Kidney epithelial cell (primary cell): ENCODE data around the gene TBX5. TPM values are rescaled to one million over a fixed set of nuclear protein-coding genes. Genes with fewer than 3 reads are reported as not detected.

ENCODE experiments used
- DNase-seq: peaks from one replicate; pipeline ENCODE4 v3.0.0-alpha.2; 2010; ENCODE audit warnings: low read depth
- H3K27me3 ChIP-seq: 2 replicates; pipeline ENCODE4 v1.6.0; 2011; ENCODE audit warnings: low read length; ENCODE audit not compliant: control insufficient read depth, insufficient read depth
- H3K36me3 ChIP-seq: 2 replicates; pipeline ENCODE4 v1.5.1; 2011; ENCODE audit warnings: low read length; ENCODE audit not compliant: control insufficient read depth, insufficient read depth
- H3K4me3 ChIP-seq: 2 replicates; pipeline ENCODE4 v1.5.1; 2011; ENCODE audit warnings: low read depth, mild to moderate bottlenecking, control low read depth, low read length
- CTCF ChIP-seq: IDR thresholded peaks from 2 replicates; pipeline ENCODE4 v1.5.1; 2011; ENCODE audit warnings: mild to moderate bottlenecking, moderate library complexity, low read length, control low read depth, inconsistent platforms; ENCODE audit not compliant: insufficient read depth, poor library complexity, severe bottlenecking
- total RNA-seq: library from RNA; depleted of rRNA; stranded (reverse); fragments of >200 nt; gene quantifications from 2 replicates; pipeline ENCODE4 v1.2.3, GENCODE V29; 2015

TBX5 gene
- total RNA-seq, 1 donor from 2014 or later = not detected

- no peak for DNase-seq
- Histone ChIP-seq H3K27me3 (no peaks in the 10 kb centered on the region), H3K4me3 (no peak overlapping the region), H3K36me3 (no peaks in the 10 kb centered on the region)
- TF ChIP-seq CTCF = no peak
These were observed 61.7 kb downstream of the TBX5 start for GRCh38 chr12:114344303-114344663.

GRCh38 chr12:114343585-114344302, 62.2 kb downstream of the TBX5 start:
- Histone ChIP-seq H3K36me3 (no peaks in the 10 kb centered on the region), H3K4me3 (no peak overlapping the region), H3K27me3 (no peaks in the 10 kb centered on the region)
- no peak for TF ChIP-seq CTCF
- no peak for DNase-seq

DNA sequence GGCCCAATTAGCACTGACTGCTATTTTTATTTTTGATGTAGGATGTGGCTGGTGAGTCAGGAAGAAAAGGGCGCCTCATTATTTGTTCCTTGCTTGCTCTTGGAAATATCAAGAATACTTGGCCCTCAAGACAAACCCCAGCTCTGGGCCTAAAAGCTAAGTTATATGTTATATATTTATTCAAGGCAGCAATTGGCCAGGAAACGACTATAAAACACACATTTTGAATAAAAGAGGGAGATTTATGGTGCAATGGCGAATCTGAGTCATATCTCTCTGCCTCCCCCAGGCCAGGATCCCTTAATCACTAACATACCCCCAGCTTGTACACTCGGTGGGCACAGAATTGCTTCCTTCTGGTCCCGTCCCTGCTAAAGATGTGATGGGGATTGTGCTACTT, 63.3 kb downstream of the TBX5 start:
- TF ChIP-seq CTCF = no peak
- no peaks in the 10 kb centered on the region for H3K27me3 ChIP-seq
- DNase-seq = no peak

DNA sequence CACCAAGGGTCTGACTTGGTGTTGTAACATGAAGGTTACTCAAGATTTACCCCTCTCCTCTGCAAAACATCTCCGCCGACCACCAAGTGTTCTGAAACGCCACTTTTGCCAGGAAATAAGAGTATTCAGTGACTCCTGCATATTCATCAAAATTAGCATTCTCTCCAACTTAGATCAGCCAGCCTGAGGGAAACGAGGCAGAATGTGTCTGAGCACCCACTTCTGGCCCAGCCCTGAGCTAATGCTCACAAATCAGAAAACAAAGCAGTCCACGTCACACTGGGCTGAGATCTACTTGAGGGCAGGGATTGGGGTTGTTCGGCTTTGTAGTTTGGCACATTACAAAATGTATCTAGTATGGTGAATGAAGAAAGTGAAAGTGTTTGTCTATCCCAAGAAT, 64.3 kb downstream of the TBX5 start:
- Histone ChIP-seq H3K27me3 (no peaks in the 10 kb centered on the region), H3K4me3 (no peak overlapping the region), H3K36me3 (no peaks in the 10 kb centered on the region)
- no peak for DNase-seq
- no peak for TF ChIP-seq CTCF

More for the DNA sequence above, 63.3 kb downstream of the TBX5 start:
- Histone ChIP-seq H3K4me3 (no peak overlapping the region), H3K36me3 (no peaks in the 10 kb centered on the region)

DNA sequence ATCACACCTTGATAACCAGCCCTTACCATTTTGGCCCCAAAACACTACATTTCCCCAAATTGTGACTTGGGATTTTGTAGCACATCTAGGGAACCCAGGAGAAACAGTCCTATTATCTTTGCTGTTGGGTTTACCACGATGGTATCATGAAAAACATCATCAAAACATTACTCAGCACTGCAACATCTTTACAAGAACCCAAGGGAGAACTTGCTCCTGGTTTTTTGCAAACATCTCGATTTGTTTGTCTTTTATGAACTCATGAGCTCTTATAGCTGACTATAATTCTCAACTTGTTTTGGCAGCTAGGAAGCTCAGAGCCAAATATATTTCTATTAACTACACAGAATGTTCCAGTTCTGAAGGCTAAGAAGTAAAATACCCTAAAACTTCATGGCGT, 65.7 kb downstream of the TBX5 start:
- no peak for DNase-seq
- Histone ChIP-seq H3K4me3 (no peak overlapping the region), H3K36me3 (no peaks in the 10 kb centered on the region), H3K27me3 (no peaks in the 10 kb centered on the region)
- no peak for TF ChIP-seq CTCF

DNA sequence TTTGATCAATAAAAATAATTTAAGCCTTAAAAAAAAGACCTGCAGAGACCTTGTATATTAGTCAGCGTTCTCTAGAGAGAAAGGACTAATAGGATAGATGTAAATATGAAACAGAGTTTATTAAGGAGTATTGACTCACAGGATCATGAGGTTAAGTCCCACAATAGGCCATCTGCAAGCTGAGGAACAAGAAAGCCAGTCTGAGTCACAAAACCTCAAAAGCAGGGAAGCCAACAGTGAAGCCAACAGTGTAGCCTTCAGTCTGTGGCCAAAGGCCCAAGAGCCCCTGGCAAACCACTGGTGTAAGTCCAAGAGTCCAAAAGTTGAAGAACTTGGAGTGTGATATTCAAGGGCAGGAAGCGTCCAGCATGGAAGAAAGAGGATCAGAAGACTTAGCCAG, 66.3 kb downstream of the TBX5 start:
- TF ChIP-seq CTCF = no peak
- H3K27me3 ChIP-seq = no peaks in the 10 kb centered on the region
- no peaks in the 10 kb centered on the region for H3K36me3 ChIP-seq
- DNase-seq = no peak
- no peak overlapping the region for H3K4me3 ChIP-seq
